ENCODE results near the gene PMS2. TPM values are rescaled to one million over a fixed set of nuclear protein-coding genes. Genes with fewer than 3 reads are reported as not detected.
A peak's percentile ranks its signal among the peaks of the same experiment; 100 is the strongest.
"Not testable (repeated sequence)": the region's sequence is repeated elsewhere in the genome, so short reads cannot be mapped to it uniquely, and the experiment has no call there.

Gene PMS2, protein sequence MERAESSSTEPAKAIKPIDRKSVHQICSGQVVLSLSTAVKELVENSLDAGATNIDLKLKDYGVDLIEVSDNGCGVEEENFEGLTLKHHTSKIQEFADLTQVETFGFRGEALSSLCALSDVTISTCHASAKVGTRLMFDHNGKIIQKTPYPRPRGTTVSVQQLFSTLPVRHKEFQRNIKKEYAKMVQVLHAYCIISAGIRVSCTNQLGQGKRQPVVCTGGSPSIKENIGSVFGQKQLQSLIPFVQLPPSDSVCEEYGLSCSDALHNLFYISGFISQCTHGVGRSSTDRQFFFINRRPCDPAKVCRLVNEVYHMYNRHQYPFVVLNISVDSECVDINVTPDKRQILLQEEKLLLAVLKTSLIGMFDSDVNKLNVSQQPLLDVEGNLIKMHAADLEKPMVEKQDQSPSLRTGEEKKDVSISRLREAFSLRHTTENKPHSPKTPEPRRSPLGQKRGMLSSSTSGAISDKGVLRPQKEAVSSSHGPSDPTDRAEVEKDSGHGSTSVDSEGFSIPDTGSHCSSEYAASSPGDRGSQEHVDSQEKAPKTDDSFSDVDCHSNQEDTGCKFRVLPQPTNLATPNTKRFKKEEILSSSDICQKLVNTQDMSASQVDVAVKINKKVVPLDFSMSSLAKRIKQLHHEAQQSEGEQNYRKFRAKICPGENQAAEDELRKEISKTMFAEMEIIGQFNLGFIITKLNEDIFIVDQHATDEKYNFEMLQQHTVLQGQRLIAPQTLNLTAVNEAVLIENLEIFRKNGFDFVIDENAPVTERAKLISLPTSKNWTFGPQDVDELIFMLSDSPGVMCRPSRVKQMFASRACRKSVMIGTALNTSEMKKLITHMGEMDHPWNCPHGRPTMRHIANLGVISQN
- total RNA-seq = 1 to 10 TPM; 3.7 to 7.5 (median 6.4) TPM
- polyA plus RNA-seq = 10 to 100 TPM in 1 of 3 donors, 1 to 10 TPM in 2; 3.4 to 11.1 (median 4.4) TPM
- long read RNA-seq, donor 1, partial matches to known transcripts = 1 of 1 reads
- long read RNA-seq, donor 1, other reads (novel, unspliced or antisense) = 0 of 1 reads
- long read RNA-seq, donor 2, partial matches to known transcripts = 1 of 4 reads
- long read RNA-seq, donor 2, other reads (novel, unspliced or antisense) = 3 of 4 reads

DNA sequence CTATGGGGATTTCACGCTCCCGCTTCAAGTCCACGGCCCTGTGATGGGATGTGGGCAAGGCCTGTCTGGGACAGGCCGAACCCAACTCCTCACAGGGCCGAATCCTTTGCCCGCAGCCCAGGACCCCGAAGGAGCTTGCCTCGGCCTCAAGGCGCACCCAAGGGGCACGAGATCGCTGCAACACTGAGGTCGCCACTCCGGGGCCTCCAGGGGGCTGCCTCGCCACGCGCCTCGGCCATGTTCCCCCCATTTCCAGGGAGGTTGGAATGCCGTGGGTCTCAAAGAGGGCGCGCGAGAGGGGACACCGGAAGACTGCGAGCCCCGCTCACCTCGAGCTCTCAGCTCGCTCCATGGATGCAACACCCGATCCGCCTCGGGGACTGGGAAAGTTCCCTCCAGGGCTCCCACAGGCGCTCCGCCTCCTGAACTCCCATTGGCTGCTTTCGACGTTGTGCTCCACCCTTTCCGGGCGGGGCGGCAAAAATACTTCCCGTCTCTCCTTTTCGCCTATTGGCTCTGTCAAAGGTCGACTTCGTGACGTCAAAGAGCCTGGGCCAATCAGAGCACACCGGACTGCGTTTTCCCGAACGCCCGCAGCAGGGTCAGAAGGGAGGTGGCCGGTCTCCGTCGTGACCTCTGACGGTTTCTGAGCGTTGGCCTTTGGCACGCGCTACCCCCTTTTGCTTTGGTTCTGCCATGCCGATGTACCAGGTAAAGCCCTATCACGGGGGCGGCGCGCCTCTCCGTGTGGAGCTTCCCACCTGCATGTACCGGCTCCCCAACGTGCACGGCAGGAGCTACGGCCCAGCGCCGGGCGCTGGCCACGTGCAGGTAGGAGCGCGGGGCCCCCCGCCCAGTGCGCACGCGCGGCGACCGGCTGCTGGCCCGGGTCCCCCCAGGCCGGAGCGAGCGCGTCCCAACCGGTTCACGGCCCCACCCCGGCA is at the start of gene PMS2, which contains the start of gene AIMP2:
PMS2 (minus strand) TSS at position 382 of the 944 bp plus-strand sequence; CDS start at position 352, 30 bp downstream.
AIMP2 (plus strand) TSS at position 605 of the 944 bp plus-strand sequence; CDS start at position 697, 92 bp downstream.
- H3K27me3 ChIP-seq (ENCODE audit: insufficient read depth in 3 of 3, low read length in 2 of 3) = no peaks in the 10 kb centered on the region
- peaks cover 55% of the 10 kb centered on the region for H3K4me1 ChIP-seq
- peak; percentile 90 to 98 (median 96) for ATAC-seq
- TF ChIP-seq, protein P1, sequence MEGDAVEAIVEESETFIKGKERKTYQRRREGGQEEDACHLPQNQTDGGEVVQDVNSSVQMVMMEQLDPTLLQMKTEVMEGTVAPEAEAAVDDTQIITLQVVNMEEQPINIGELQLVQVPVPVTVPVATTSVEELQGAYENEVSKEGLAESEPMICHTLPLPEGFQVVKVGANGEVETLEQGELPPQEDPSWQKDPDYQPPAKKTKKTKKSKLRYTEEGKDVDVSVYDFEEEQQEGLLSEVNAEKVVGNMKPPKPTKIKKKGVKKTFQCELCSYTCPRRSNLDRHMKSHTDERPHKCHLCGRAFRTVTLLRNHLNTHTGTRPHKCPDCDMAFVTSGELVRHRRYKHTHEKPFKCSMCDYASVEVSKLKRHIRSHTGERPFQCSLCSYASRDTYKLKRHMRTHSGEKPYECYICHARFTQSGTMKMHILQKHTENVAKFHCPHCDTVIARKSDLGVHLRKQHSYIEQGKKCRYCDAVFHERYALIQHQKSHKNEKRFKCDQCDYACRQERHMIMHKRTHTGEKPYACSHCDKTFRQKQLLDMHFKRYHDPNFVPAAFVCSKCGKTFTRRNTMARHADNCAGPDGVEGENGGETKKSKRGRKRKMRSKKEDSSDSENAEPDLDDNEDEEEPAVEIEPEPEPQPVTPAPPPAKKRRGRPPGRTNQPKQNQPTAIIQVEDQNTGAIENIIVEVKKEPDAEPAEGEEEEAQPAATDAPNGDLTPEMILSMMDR (IDR thresholded peaks at IDR 0.05) = no peak
- intact Hi-C loops (cut with DNase I) = no loop called here
- H3K27ac ChIP-seq = peak within 1 kb of the TSS; percentile 91
- H3K4me3 ChIP-seq = peak within 1 kb of the TSS; percentile 89
- peak; percentile 99 for DNase-seq
- H3K36me3 ChIP-seq (ENCODE audit: insufficient read depth in 1 of 2, low read depth in 1 of 2) = peaks cover 0 to 33% of the 10 kb centered on the region in 2 donors
- WGBS, 3 donors = 0 to 1% (median 0%) methylated on average over 82 to 84 of the region's 84 CpGs
- no peaks in the 10 kb centered on the region for H3K9me3 ChIP-seq

DNA sequence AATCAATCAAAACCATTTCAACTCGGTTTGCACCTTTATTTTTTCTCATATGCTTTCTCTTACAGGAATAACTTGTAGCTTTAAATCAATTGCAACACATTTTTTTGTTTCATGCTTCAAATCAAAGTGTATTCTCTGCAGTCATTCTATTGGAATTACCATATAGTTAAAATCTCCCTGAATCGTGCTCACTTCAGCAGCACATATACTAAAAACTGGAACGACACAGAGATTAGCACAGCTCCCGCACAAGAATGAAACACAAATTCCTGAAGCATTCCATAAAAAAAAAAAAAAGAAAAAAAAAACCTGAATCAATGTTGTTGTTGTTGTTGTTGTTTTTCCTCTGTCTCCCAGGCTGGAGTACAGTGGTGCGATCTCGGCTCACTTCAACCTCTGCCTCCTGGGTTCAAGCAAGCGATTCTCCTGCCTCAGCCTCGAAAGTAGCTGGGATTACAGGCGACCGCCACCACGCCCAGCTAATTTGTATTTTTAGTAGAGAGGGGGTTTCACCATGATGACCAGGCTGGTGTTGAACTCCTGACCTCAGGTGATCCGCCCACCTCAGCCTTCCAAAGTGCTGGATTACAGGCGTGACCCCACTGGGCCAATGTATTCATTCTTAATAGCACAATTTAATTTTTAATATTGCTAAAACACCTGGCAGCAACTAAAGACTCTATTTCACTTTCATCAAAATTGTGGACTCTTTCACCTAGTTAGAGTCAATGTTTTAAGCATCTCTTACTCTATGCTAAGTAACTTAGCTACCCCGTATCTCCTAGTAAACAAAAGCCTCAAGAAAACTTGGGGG is 48.7 kb upstream of the PMS2 start:
- Histone ChIP-seq H3K4me1 (peaks cover 12% of the 10 kb centered on the region), H3K27ac (no peak overlapping the region), H3K27me3 (ENCODE audit: insufficient read depth in 3 of 3, low read length in 2 of 3) (no peaks in the 10 kb centered on the region), H3K36me3 (ENCODE audit: insufficient read depth in 1 of 2, low read depth in 1 of 2) (peaks cover 0 to 25% of the 10 kb centered on the region in 2 donors), H3K9me3 (no peaks in the 10 kb centered on the region), H3K4me3 (peak overlapping the region; percentile 99)
- DNase-seq (no peak), ATAC-seq (no peak)
- intact Hi-C loops (cut with DNase I) = no loop called here
- 59 to 74% (median 60%) methylated on average over 14 of the region's 14 CpGs for whole genome bisulfite sequencing, 3 donors
- TF ChIP-seq, protein P1 (IDR thresholded peaks at IDR 0.05) = no peak

DNA sequence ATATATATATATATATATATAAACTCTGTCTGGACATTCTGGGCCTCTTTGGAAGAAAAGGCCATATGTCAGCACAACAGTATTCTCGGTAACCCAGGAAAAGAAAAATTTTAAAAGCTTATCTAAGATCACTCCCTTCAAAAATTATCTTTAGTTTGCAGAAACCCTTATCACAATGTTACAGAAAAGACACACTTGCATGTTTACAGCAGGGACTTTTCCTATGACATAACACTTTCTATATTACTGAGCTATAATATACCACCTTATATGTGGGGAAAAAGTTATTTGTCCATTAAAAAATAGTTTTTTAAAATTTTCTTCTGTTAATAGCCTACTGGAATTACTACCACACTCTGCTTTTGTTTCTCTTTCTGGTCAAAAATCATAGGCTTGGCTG is 47.8 kb upstream of the PMS2 start:
- Histone ChIP-seq H3K27me3 (ENCODE audit: insufficient read depth in 3 of 3, low read length in 2 of 3) (no peaks in the 10 kb centered on the region), H3K36me3 (ENCODE audit: insufficient read depth in 1 of 2, low read depth in 1 of 2) (peaks cover 0 to 34% of the 10 kb centered on the region in 2 donors), H3K4me3 (no peak overlapping the region), H3K9me3 (no peaks in the 10 kb centered on the region), H3K4me1 (peaks cover 12% of the 10 kb centered on the region), H3K27ac (no peak overlapping the region)
- intact Hi-C loops (cut with DNase I) = no loop called here
- TF ChIP-seq, protein P1 (IDR thresholded peaks at IDR 0.05) = no peak
- WGBS, 3 donors = 72 to 90% (median 75%) methylated on average over 1 of the region's 1 CpG
- DNase-seq (no peak), ATAC-seq (no peak)

DNA sequence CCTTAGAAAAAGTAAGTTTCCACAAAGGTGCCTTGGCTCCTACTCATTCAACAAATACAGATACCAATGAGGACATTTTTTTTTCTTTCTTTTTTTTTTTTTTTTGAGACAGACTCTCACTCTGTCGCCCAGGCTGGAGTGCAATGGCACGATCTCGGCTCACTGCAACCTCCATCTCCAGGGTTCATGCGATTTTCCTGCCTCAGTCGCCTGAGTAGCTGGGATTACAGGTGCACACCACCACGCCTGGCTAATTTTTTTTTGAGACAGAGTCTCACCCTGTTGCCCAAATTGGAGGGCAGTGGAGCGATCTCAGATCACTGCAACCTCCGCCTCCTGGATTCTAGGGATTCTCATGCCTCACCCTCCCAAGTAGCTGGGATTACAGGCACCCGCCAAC is 42.3 kb upstream of the PMS2 start:
- DNase-seq; H3K27ac ChIP-seq; intact Hi-C loops (cut with DNase I); H3K9me3 ChIP-seq; ATAC-seq; H3K27me3 ChIP-seq (ENCODE audit: insufficient read depth in 3 of 3, low read length in 2 of 3); H3K4me3 ChIP-seq; H3K4me1 ChIP-seq: not testable (repeated sequence)
- peaks cover 3 to 88% of the 10 kb centered on the region in 2 donors for H3K36me3 ChIP-seq (ENCODE audit: insufficient read depth in 1 of 2, low read depth in 1 of 2)
- WGBS, 3 donors = 95 to 97% (median 95%) methylated on average over 9 of the region's 9 CpGs
